GM12891 (cell line): ENCODE measurements around the gene VMP1.

Experiments used
- POLR2A ChIP-seq: IDR thresholded peaks from 2 replicates; pipeline ENCODE4 v1.6.1; 2011; ENCODE audit warnings: low read depth, low read length, control low read depth
- POLR2AphosphoS5 ChIP-seq: IDR thresholded peaks from 2 replicates; pipeline ENCODE4 v1.6.1; 2011; ENCODE audit warnings: low read depth, low read length, control low read depth
- SPI1 ChIP-seq: IDR thresholded peaks from 2 replicates; pipeline ENCODE4 v1.6.1; 2011; ENCODE audit warnings: low read depth, low read length, control low read depth
- TAF1 ChIP-seq: IDR thresholded peaks from 2 replicates; pipeline ENCODE4 v1.6.1; 2011; ENCODE audit warnings: low read depth, low read length, control low read depth

GRCh38 chr17:59743842-59744241, 36.4 kb downstream of the VMP1 start:
- TF ChIP-seq POLR2AphosphoS5, result no peak
- TF ChIP-seq POLR2A, result no peak
- no peak for TF ChIP-seq TAF1
- TF ChIP-seq SPI1, result no peak
